NCI-H1105 treated with DMSO at 0.1 percent for 48 hours (cell line): ENCODE data around the gene PPM1D.
"Not testable (repeated sequence)": the region's sequence is repeated elsewhere in the genome, so short reads cannot be mapped to it uniquely, and the experiment has no call there.

Experiments used
- DNase-seq: peaks from one replicate; lab custom pipeline; 2025; lab: John Stamatoyannopoulos, UW

PPM1D gene

DNA sequence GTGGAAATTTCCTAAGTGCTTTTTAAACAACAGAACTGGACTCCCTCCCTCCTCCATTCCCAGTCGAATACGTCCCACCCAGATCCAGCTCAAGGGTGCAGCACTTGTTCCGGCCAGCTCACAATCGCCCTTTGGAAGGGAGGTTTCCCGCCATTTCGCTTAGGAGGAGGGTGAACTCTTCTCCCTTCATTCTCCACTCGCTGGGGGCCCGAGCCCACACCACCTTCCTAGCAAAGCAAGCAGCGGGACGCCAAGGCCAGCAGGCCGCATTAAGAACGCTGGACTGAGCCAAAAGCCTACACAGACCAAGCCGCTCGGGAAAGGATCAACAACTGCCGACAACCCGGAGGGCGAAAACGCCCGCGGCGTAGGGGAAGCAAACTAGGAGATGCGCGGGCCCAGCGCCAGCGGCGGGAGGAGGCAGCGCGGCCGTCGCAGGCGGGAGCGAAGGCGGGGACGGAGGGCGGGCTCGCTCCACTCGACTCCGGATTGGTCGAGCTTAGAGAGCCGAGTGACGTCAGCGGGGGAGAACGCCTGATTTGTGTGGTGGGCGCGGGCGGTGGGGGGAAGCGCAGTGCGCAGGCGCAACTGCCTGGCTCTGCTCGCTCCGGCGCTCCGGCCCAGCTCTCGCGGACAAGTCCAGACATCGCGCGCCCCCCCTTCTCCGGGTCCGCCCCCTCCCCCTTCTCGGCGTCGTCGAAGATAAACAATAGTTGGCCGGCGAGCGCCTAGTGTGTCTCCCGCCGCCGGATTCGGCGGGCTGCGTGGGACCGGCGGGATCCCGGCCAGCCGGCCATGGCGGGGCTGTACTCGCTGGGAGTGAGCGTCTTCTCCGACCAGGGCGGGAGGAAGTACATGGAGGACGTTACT is at the start of gene PPM1D:
PPM1D (plus strand) TSS at position 574 of the 870 bp plus-strand sequence; CDS start at position 796, 222 bp downstream.
- peak; percentile 97 for DNase-seq

DNA sequence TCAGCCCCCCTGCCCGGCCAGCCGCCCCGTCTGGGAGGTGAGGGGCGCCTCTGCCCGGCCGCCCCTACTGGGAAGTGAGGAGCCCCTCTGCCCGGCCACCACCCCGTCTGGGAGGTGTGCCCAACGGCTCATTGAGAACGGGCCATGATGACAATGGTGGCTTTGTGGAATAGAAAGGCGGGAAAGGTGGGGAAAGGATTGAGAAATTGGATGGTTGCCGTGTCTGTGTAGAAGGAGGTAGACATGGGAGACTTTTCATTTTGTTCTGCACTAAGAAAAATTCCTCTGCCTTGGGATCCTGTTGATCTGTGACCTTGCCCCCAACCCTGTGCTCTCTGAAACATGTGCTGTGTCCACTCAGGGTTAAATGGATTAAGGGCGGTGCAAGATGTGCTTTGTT is 47.7 kb upstream of the PPM1D start:
- DNase-seq: not testable (repeated sequence)

DNA sequence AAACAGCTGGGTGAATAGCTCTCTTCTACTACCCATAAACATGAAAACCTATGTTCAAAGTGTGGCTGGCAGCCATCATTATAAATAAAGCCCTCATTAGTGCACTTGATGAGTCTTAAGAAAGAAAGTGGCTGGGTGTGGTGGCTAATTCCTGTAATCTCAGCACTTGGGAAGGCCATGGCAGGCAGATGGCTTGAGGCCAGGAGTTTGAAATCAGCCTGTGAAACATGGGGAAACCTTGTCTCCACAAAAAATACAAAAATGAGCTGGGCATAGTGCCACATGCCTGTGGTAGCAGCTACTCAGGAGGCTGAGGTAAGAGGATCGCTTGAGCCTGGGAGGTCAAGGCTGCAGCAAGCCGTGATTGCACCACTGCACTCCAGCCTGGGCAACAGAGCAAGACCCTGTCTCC is 45.6 kb upstream of the PPM1D start:
- peak; percentile 8 for DNase-seq

DNA sequence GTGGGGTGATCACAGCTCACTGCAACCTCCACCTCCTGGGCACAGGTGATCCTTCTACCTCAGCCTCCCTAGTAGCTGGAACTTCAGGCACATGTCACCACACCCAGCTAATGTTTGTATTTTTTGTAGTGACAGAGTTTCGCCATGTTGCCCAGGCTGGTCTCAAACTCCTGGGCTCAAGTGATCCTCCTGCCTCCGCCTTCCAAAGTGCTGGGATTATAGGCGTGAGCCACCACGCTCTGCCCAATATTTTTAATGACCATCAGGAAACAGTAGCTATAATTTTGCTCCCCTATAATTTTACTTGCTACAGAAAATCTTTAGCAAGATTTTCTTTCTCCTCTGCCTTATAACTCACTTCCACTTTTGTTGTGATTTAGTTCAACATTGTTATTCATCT is 44.2 kb upstream of the PPM1D start:
- DNase-seq: no peak

DNA sequence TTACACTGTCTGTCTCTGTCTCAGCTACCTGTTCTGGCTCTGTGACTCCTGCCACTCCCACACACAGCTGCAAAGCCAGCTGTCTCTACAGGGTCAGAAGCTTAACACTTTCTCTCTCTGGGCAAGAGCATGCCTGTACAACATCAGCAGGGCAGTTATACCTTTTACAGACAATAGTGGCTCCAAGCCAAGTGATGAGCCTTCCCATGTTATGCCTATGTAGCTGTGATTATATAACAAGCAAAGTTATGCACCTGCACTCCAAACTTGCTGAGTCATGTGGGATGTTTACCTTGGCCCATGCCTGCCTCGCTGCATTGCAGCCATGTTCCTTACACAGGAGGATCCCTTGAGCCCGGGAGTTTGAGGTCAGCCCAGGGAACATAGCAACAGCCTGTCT is 42.2 kb upstream of the PPM1D start:
- DNase-seq: no peak

DNA sequence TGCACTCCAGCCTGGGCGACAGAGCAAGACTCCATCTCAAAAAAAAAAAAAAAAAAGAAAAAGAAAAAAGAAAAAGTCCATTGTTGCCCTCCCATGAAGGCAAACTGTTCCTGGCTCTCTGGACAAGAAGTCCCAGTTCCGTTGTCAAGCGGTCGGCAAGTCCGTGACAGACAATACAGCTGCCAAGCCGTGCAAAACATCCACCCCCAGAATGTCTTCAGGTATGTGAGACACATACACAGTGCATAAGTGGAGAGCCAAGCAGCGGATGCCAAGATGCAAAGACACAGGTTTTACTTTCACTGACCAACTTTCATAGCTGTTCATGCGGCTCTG is 40.4 kb upstream of the PPM1D start:
- DNase-seq: no peak

DNA sequence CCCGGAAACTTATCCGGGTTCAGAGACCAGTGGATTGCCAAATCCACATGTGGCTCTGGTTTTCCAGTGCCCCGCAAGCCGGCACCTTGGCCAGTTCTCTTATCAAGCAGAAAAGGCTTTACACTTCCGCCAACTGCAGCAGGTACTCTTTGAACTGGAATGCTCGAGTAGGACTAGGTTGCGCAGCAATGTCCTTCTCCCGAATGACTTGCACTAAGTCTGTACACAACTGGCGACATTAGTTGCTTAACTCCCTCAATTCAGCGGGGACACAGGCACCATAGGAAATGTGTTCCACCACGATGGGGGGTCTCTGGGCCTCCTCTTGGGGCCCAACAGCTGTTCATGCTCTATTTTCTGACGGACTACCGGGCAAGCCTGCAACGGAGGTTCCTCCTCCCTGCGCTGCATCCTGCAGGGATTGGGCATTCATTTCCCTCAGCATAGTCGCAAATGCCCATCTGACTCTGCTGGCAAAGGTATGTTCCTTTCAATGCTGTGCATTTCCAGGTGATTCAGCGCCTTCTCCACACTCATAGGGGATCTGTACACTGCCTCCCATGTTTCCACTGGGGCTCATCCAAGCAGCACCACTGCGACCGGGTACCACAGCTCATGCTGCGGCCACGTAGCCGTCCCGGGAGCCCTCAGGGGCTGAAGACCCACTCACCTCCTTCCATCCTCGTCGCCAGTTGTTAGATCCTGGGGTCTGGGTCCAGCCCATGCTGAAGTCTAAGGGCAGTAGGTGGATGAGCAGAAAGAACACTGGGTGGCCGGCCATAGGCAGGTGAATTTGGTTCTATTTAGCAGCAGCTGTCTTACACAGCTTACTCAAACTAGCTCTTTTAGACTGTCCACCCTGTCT is 39.8 kb upstream of the PPM1D start:
- no peak for DNase-seq

DNA sequence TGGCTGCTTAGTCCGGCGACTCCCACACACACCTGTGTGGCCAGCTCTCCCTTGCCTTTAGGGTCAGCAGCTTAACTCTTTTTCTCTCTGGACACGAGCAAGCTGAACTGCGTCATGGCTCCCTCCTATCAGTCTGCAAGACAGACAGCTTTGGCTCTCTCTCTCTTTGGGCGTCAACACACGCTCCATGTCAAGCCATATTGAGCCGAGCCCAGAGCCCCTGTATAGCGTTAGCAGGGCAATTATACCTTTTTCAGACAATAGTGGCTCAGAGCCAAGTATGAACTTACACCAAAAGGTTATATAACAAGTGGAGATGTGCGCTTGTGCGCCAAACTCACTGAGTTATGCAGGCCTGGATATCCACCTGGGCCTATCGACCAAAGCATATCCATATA is 39.1 kb upstream of the PPM1D start:
- no peak for DNase-seq

DNA sequence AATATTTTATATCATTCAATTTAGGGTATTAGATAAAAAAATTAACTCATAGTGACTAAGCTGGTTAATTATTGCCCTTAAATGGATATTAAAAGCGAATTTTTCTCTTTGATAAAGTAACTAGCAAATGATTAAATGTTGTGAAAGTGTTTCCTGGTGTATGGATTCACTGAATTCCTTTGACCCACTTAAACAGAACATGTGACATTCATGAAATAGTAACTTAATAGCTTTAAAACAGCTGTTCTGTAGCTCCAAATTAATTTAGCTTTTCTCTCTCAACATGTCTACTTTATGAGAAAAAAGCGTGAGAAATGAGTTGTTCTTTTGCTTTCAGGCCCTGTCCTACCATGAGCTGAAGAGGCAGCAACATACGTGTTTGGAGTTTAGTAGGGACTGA is 37.6 kb upstream of the PPM1D start:
- no peak for DNase-seq

DNA sequence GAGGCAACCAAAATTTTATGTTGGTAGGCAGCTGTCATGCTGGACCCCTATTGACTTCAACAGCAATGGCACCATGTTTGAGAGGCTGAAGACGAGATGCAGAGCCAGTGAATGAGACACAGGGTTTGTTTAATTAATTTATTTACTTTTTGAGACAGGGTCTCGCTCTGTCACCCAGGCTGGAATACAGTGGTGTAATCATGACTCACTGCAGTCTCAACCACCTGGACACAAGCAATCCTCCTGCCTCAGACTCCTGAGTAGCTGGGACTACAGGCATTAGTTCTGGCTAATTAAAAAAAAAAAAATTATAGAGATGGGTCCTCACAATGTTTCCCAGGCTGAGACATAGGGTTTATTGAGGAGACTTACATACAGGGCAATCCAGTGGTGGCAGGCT is 36.2 kb upstream of the PPM1D start:
- no peak for DNase-seq

DNA sequence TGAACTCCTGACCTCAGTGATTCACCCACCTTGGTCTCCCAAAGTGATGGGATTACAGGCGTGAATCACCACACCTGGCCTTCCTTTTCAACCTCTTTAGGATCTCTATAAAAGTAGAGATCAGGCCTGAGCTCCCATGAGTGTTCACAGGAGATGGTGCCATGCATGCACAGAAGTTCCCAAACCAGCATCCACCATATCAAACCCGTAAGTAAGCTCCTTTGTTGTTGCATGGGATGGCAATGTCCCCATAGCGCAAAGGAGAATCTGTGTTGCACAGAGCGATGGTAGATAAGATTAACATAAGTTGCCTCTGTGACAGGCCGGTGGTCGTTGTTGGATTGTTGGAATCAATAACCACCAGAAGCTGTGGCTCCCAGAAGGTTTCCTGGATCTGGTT is 34.8 kb upstream of the PPM1D start:
- no peak for DNase-seq

DNA sequence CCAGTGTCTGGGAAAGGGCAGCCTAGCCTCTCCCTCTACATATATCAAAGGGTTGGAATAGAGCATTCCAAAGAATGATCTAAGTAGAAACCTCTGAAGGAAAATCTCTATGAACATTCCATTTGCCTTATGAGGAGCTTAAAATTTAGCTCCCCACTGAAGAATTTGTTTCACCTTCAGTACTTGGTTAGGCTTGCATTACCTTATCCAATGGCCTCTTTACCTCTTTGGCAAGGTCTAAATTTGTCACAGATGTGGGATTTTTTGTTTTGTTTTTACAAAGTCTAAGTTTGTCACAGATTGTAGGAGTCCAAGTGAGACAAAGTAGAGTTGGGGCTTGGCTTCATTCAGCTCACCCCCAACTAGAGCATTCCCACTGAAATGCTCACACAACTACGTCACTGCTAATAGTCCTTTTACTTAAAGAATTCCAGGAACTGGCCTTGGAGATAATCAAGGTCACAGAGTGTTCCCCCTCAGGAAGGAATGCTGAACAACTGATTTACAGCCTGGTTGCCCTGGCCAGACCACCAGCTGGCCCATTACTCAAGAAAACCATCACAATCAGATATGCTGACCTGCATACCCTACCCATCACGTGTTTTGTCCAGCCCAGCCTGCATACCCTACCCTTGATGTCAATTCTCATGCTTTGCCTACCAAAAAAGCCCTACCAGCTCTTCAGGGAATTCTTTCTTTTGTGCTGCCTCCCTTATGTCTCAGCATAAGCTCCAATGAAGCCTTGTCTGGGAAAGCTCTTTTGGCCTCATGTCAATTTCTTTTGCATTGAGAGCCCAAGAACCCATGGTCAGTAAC is 26.5 kb upstream of the PPM1D start:
- no peak for DNase-seq

DNA sequence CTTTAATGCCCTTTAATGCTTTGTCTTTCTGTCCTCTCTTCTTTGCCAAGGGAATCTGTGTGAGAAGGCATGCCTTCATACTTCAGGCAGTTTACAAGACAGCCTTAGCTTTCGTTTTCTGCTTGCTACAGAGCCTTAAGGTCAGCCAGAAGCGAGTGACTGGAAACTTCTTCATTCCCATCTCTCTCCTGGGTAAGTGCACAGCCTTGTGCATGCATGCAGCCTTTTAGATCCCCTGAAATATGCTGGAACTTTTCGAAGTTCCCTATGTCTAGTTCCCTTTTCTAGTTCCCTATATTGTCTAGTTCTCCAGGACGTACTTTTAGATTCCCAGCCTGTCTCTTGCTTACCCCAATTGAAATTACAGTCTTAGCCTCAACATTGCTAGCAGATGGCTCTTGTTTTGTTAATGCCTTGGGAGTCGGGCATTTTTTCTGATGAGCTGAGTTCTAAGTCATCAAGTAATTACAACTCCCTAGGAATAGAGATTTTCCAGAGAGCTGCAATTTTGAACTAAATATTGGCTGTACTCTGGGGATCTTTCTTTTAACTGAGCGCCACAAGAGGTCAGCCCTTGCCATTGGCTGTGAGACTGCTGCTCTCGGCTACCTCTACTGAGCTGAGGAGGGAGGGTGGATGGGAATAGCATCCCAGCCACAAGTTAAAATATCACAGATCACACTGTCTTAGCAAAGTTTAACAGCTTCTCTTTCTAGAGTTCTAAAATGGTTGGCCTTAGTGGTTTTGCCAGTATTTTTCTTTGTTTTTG is 22.7 kb upstream of the PPM1D start:
- DNase-seq: no peak

DNA sequence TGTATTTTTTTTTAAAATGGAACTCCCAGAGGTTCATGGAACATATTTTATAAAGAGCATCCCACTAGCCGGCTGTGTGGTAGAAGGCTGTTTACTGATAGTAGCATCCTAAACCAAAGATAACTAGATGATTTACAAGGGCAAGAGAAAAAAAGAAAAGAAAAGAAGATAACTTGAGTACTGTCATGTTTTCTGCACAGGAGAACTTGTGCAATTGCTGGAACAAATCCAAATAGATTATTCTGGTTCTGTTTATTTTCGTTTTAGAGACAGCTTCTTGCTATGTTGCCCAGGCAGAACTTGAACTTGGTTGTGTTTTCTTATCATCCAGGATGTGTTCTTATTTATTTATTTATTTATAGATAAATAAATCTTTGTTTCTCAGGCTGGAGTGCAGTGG is 20.9 kb upstream of the PPM1D start:
- DNase-seq: no peak

DNA sequence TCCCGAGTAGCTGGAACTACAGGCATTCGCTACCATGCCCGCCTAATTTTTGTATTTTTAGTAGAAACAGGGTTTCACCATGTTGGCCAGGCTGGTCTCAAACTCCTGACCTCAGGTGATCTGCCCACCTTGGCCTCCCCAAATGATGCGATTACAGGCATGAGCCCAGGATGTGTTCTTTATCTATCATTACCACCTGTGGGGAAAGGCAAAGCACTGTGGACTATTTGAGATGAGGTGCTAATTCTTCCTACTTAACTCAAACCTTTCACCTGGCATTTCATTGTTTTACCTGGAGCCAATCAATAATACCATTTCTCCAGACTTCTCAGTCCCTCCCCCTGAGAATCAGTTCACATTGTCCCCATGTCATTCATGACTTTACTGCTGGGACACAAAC is 20.4 kb upstream of the PPM1D start:
- DNase-seq: no peak

DNA sequence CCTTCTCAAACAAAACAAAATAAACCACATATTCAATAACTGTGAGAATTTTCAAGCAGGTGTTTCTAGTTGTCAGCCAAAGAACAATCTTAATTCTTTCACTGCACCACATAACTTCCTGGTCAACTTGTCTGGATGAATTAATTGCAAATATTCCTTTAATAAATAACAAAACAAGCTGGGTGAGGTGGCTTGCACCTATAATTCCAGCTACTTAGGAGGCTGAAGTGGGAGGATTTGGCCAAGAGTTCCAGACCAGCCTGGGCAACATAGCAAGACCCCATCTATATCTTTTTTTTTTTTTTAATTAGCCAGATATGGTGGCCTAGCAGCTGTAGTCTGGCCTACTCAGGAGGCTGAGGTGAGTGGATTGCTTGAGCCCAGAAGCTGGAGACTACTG is 17.0 kb upstream of the PPM1D start:
- DNase-seq: no peak

DNA sequence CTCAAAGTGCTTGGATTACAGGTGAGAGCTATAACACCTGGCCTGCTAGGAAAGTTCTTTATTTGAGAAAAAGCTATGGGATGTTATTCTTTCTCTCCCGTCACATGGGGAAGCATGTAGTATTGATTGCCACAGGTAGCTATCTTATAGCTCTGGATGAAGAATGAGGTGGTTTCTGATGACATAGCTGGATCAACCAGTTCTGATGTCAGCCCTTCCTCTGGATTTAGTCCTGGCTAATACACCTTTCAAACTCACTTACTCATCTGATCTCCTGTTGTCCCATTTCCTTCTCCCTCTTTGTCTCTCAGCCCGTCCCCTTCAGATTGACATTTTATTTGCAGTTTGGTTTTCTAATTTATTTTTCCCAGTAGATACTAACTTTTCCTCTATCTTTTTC is 14.1 kb upstream of the PPM1D start:
- DNase-seq: no peak

DNA sequence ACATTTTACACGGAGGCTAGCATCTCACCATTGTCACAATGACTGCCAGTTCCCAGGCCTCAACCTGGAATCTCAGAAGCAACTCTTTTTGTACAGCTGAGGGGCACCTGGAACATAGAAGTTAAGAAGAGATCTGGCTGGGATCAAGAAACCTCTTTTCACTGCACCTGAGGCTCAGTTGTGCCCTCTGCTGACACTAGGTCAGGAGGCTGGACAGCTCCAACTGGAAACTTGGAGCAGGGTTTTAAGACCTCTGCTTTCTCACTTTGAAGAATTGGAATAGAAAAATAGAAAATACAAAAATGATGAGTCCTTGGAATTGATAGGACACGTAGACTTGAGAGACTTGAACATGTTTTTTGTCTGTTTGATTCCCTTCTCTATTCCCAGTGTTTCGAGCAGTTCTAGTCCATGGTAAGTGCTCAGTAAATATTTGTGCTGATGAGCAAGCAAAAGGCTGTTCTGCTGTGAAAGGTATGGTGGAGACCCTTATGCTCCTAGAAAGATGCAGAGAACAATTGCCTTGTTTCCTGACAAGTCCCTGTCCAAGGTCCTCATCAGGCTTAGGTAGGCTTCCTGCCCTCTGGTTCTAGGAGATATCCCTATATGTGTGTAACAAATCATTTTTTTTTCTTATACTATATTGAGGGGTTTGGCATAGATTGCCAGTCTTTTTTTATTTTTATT is 13.6 kb upstream of the PPM1D start:
- DNase-seq: no peak

DNA sequence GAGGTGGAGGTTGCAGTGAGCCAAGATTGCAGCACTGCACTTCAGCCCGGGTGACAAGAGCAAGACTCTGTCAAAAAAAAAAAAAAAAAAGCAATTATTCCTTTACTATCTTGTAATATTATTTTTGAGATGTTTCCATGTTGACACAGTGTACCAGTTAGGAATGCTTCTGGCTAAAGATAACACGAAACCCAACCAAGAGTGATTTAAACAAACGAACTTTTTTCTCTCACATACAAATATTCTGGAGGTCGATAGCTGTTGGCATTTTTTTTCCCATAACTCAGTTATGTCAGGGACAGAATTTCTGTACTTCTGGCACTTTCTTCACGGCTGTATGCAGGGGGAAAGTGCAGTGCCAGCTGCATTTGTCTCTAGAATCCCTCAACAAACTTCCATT is 9.9 kb upstream of the PPM1D start:
- DNase-seq: no peak

DNA sequence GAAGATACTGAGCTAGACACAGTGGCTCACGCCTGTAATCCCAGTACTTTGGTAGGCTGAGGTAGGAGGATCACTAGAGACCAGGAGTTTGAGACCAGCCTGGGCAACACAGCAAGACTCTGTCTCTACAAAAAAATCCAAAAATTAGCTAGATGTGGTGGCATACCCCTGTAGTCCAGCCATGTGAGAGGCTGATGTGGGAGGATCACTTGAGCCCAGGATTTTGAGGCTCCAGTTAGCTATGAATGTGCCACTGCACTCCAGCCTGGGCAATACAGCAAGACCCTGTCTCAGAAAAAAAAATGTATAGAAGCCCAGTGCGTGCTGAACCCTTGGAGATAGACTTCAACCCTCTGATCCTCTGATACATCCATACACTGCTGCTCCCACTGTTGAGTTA is 7.2 kb upstream of the PPM1D start:
- DNase-seq: no peak

DNA sequence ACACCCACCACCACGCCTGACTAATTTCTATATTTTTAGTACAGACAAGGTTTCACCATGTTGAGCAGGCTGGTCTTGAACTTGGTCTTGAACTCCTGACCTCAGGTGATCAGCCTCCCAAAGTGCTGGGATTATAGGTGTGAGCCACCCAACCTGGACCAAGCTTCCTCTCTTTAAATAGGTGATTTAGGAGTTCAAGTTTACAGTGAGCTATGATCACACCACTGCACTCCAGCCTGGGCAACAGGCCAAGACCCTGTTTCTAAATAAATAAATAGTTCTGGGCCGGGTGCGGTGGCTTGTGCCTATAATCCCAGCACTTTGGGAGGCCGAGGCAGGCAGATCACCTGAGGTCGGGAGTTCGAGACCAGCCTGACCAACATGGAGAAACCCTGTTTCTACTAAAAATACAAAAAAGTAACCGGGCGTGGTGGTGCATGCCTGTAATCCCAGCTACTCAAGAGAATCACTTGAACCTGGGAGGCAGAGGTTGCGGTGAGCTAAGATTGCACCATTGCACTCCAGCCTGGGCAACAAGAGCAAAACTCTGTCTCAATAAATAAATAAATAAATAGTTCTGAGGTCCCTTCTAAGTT is 6.5 kb upstream of the PPM1D start:
- DNase-seq: not testable (repeated sequence)
